ENCODE results near the gene PBX1. TPM values are rescaled to one million over a fixed set of nuclear protein-coding genes. Genes with fewer than 3 reads are reported as not detected.
A peak's percentile ranks its signal among the peaks of the same experiment; 100 is the strongest.

PBX1 gene
- total RNA-seq, 2 donors from 2014 or later = 33.3 to 37.4 TPM

DNA sequence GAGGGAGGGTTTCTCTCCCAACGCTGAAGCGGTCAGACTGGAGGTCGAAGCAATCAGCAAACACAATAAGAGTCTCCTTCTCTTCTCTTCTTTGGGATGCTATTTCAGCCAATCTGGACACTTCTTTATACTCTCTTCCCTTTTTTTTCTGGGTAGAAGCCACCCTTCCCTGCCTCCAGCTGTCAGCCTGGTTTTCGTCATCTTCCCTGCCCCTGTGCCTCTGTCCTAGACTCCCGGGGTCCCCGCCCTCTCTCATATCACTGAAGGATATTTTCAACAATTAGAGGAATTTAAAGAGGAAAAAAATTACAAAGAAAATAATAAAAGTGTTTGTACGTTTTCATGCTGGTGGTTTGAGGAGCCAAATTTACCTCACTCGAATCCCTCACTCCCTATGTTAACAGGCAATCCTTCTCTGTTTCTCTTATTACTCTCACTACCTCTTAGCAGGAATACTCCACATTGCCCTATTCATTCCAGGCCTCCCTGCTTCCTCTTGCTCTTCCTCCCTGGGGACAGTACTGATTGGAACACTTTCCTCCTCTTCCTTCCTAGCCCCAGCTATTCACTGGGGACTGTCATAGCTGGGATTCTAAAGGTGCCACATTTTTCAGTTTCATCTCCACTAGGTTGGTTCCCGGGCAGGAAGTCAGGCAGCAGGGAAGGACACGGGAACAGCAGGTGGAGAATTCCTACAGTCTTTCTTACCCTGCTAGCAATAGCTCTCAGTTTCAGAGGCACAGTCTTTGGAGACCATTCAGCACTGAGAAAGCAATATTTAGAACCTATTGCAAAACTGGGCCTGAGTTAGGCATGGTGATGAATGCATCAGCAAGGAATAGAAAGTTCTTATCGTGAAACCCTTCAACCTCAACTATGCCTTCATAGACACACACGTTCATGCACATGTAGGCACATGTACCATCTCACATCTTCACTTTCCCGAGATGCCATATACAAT, 288.0 kb downstream of the PBX1 start:
- H3K4me3 ChIP-seq = no peak overlapping the region
- no peaks in the 10 kb centered on the region for H3K9me3 ChIP-seq
- H3K4me1 ChIP-seq = peaks cover 0 to 19% of the 10 kb centered on the region in 2 donors
- no peak for TF ChIP-seq CTCF (IDR thresholded peaks at IDR 0.05)
- no peak overlapping the region for H3K27ac ChIP-seq
- no peaks in the 10 kb centered on the region for H3K27me3 ChIP-seq
- no peak for DNase-seq (ENCODE audit: low spot score)
- H3K36me3 ChIP-seq = peaks cover 20% of the 10 kb centered on the region

GRCh38 chr1:164853146-164853545, 294.2 kb downstream of the PBX1 start:
- no peak for TF ChIP-seq CTCF (IDR thresholded peaks at IDR 0.05)
- Histone ChIP-seq H3K27ac (no peak overlapping the region), H3K36me3 (peaks cover 1% of the 10 kb centered on the region), H3K4me1 (peaks cover 0 to 24% of the 10 kb centered on the region in 2 donors), H3K27me3 (no peaks in the 10 kb centered on the region), H3K4me3 (no peak overlapping the region), H3K9me3 (no peaks in the 10 kb centered on the region)
- no peak for DNase-seq (ENCODE audit: low spot score)

DNA sequence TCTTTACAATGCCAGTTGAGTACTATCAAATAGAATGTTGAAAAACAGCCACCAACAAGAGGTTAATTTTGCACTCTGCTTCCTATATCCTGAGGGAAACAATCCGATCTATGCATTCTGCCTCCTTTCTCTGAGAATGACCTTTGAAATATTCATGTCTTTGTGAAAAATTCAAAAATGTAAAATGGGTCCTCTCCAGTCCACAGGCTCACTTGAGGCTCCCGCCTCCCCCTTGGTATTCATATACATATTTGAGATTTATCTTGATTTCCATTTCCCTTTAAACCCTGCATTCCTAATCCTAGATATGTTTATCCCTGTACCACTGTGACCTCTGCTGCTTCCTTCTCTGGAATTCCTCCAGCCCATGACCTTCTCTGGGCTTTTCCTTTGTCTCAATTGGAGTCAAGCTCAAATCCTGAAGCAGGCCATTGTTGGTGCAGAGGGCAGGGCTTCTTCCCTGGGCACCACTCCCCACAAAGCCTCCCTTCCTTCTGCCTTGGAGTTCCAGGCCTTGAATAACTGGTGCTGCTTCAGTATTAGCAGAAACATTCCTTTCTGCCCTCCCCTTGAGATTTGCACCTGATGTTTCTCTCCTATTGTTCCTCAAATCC, 296.8 kb downstream of the PBX1 start:
- H3K9me3 ChIP-seq = no peaks in the 10 kb centered on the region
- no peak for TF ChIP-seq CTCF (IDR thresholded peaks at IDR 0.05)
- no peak overlapping the region for H3K4me3 ChIP-seq
- H3K4me1 ChIP-seq = peaks cover 0 to 30% of the 10 kb centered on the region in 2 donors
- H3K27ac ChIP-seq = no peak overlapping the region
- no peak for DNase-seq (ENCODE audit: low spot score)
- no peaks in the 10 kb centered on the region for H3K27me3 ChIP-seq
- H3K36me3 ChIP-seq = no peaks in the 10 kb centered on the region

- TF ChIP-seq CTCF (IDR thresholded peaks at IDR 0.05) = no peak
- H3K4me3 ChIP-seq = no peak overlapping the region
- DNase-seq (ENCODE audit: low spot score) = no peak
- no peaks in the 10 kb centered on the region for H3K36me3 ChIP-seq
- peaks cover 0 to 30% of the 10 kb centered on the region in 2 donors for H3K4me1 ChIP-seq
- no peak overlapping the region for H3K27ac ChIP-seq
- H3K27me3 ChIP-seq = no peaks in the 10 kb centered on the region
- H3K9me3 ChIP-seq = no peaks in the 10 kb centered on the region
Measured at GRCh38 chr1:164856381-164856780, 297.4 kb downstream of the PBX1 start.

DNA sequence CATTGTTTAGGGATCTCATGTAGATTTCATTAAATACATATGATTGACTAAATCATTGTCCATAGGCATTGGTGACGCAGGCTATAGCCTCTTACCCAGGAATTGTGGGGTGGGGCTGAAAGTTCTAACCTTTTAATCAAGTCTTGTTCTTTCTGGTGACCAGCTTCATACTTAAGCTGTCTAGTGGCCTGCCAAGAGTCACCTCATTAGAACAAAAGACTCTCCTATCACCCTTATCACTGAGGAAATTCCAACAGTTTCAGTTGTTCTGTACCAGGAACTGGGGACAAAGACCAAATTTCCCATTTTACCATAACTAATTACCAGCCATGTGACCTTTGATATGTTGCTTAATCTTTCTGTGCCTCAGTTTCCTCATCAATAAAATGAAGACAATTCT, 298.5 kb downstream of the PBX1 start:
- Histone ChIP-seq H3K4me3 (no peak overlapping the region), H3K4me1 (peaks cover 0 to 30% of the 10 kb centered on the region in 2 donors), H3K36me3 (no peaks in the 10 kb centered on the region), H3K27ac (peak overlapping the region in 1 of 2 donors; percentile 31), H3K9me3 (no peaks in the 10 kb centered on the region), H3K27me3 (no peaks in the 10 kb centered on the region)
- no peak for TF ChIP-seq CTCF (IDR thresholded peaks at IDR 0.05)
- no peak for DNase-seq (ENCODE audit: low spot score)
